Suprapubic skin (tissue), 4 donors: ENCODE measurements around the gene GNAQ. TPM values are rescaled to one million over a fixed set of nuclear protein-coding genes. Genes with fewer than 3 reads are reported as not detected.

Source experiments
- DNase-seq, 2 donors: peaks; one replicate each; pipeline ENCODE4 v3.0.0-alpha.2; 2019; ENCODE audit warnings: low spot score in 2 of 2
- H3K27ac ChIP-seq: fragments of 200-600 bp; sonication (generic); one replicate; pipeline ENCODE4 v1.5.1; 2019
- H3K27me3 ChIP-seq: fragments of 200-600 bp; sonication (generic); one replicate; pipeline ENCODE4 v1.5.1; 2019
- H3K36me3 ChIP-seq: fragments of 200-600 bp; sonication (generic); one replicate; pipeline ENCODE4 v1.5.1; 2019
- H3K4me1 ChIP-seq: fragments of 200-600 bp; sonication (generic); one replicate; pipeline ENCODE4 v1.5.1; 2019
- H3K4me3 ChIP-seq: fragments of 200-600 bp; sonication (generic); one replicate; pipeline ENCODE4 v1.5.1; 2019; ENCODE audit warnings: mild to moderate bottlenecking
- H3K9me3 ChIP-seq: fragments of 200-600 bp; sonication (generic); one replicate; pipeline ENCODE4 v1.5.1; 2019
- EP300 ChIP-seq: sonication (generic); formaldehyde crosslinking; IDR thresholded peaks from one replicate; pipeline ENCODE4 v1.6.1; 2017; ENCODE audit warnings: antibody characterized with exemption
- POLR2A ChIP-seq, 2 donors: fragments of 450-650 bp; IDR thresholded peaks; one replicate each; pipeline ENCODE4 v1.6.1; 2017; ENCODE audit warnings: antibody characterized with exemption in 2 of 2, mild to moderate bottlenecking in 2 of 2, moderate library complexity in 2 of 2
- POLR2AphosphoS5 ChIP-seq, 3 donors: sonication (generic); formaldehyde crosslinking; IDR thresholded peaks; one replicate each; pipeline ENCODE4 v1.6.1; 2017; ENCODE audit warnings: antibody characterized with exemption in 3 of 3
- WGBS: methylation state at CpG from one replicate; pipeline ENCODE4 v1.1.5; 2018; 5-methylcytosine and 5-hydroxymethylcytosine counted together
- total RNA-seq, 4 donors: library from RNA; depleted of rRNA; stranded (reverse); fragments of >200 nt; gene quantifications; one replicate each; pipeline ENCODE4 v1.1.0, GENCODE V29; 2016
- TF ChIP-seq, protein P1 (sequence below), 2 donors: fragments of 200-600 bp in 1 of 2; fragments of 450-650 bp in 1 of 2; sonication (generic) in 1 of 2; IDR thresholded peaks; one replicate each; pipeline ENCODE4 v1.5.1; 2016 to 2019; ENCODE audit warnings: antibody characterized with exemption in 2 of 2, mild to moderate bottlenecking in 1 of 2, moderate library complexity in 1 of 2

Gene GNAQ
- total RNA-seq, 4 donors from 2014 or later, result 16.0 to 29.0 (median 17.7) TPM

DNA sequence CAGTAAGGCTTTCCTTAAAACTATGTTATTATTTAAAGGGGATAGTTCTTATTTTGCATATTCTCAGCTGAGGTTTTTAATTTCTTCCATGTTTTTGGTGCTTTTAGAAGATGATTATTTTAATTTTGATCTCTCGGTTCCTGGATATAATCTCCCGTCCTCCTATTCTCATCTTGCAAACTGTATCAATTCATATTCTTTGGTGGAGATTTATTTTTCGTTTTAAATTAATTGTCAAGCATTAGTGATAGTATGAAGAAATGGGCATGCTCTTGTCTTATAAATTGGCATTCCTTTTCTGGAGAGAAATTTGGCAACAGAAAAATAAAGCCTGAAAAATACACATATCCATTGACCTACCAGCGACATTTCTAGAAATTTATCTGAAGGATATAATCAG is 15.5 kb upstream of the GNAQ start:
- WGBS, result 92% methylated on average over 4 of the region's 4 CpGs
- Histone ChIP-seq H3K4me1 (no peaks in the 10 kb centered on the region), H3K9me3 (no peaks in the 10 kb centered on the region), H3K27me3 (peaks cover 26% of the 10 kb centered on the region), H3K4me3 (no peak overlapping the region), H3K36me3 (no peaks in the 10 kb centered on the region), H3K27ac (no peak overlapping the region)
- TF ChIP-seq, protein P1, sequence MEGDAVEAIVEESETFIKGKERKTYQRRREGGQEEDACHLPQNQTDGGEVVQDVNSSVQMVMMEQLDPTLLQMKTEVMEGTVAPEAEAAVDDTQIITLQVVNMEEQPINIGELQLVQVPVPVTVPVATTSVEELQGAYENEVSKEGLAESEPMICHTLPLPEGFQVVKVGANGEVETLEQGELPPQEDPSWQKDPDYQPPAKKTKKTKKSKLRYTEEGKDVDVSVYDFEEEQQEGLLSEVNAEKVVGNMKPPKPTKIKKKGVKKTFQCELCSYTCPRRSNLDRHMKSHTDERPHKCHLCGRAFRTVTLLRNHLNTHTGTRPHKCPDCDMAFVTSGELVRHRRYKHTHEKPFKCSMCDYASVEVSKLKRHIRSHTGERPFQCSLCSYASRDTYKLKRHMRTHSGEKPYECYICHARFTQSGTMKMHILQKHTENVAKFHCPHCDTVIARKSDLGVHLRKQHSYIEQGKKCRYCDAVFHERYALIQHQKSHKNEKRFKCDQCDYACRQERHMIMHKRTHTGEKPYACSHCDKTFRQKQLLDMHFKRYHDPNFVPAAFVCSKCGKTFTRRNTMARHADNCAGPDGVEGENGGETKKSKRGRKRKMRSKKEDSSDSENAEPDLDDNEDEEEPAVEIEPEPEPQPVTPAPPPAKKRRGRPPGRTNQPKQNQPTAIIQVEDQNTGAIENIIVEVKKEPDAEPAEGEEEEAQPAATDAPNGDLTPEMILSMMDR (IDR thresholded peaks at IDR 0.05), result no peak
- TF ChIP-seq POLR2A (IDR thresholded peaks at IDR 0.05), result no peak
- TF ChIP-seq EP300, result no peak
- no peak for TF ChIP-seq POLR2AphosphoS5 (IDR thresholded peaks at IDR 0.05)
- no peak for DNase-seq

DNA sequence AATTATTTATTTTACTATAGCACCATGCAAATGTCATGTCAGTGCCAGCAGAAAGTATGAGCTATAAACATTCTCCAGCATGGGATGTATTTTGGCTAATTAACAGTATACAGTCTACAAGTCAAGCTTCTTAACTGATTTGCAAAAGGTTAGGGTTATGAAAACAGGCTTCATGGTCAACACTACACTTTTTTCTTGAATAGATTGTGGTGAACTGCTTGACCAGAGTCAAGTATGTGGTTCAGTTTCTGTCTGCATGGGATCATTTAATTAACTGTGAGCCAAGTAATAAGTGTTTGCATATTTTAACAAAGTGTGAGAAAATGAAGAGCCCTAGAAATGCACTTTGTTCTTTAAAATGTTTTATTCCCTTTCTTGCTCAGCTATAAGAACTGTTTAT is 14.5 kb upstream of the GNAQ start:
- H3K4me1 ChIP-seq, result no peaks in the 10 kb centered on the region
- H3K4me3 ChIP-seq, result no peak overlapping the region
- no peak for TF ChIP-seq EP300
- TF ChIP-seq POLR2AphosphoS5 (IDR thresholded peaks at IDR 0.05), result no peak
- no peak for DNase-seq
- H3K27me3 ChIP-seq, result peaks cover 28% of the 10 kb centered on the region
- no peak overlapping the region for H3K27ac ChIP-seq
- H3K36me3 ChIP-seq, result no peaks in the 10 kb centered on the region
- no peaks in the 10 kb centered on the region for H3K9me3 ChIP-seq

- 87% methylated on average over 4 of the region's 4 CpGs for WGBS
- TF ChIP-seq EP300 (no peak), POLR2AphosphoS5 (IDR thresholded peaks at IDR 0.05) (no peak), POLR2A (IDR thresholded peaks at IDR 0.05) (no peak)
- TF ChIP-seq, protein P1 (IDR thresholded peaks at IDR 0.05), result no peak
- no peak for DNase-seq
- Histone ChIP-seq H3K9me3 (no peaks in the 10 kb centered on the region), H3K4me3 (no peak overlapping the region), H3K27ac (no peak overlapping the region), H3K36me3 (no peaks in the 10 kb centered on the region), H3K27me3 (peaks cover 28% of the 10 kb centered on the region), H3K4me1 (no peaks in the 10 kb centered on the region)
Observed at GRCh38 chr9:78044886-78045285, 13.3 kb upstream of the GNAQ start.

DNA sequence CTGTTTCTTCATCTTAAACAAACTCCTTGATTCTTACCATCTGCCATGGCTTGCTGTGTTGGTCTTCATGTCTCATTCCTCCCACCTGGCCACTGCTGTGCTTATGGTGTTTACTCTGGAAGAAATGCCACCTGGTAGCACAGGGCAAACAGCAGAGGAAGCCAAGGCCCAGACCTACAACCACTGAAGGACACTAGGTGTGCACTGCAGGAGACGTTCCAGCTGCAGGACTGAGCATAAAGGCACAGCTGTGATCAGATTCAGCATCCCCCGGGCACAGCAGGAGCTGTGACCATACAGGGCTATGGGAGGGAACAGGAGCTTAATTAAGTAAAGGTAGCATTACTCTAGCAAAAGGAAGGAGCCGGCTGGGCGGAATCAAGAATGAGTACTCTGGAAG is 12.6 kb upstream of the GNAQ start:
- TF ChIP-seq EP300, result no peak
- TF ChIP-seq POLR2A (IDR thresholded peaks at IDR 0.05), result no peak
- Histone ChIP-seq H3K9me3 (no peaks in the 10 kb centered on the region), H3K4me3 (no peak overlapping the region), H3K36me3 (no peaks in the 10 kb centered on the region), H3K27me3 (peaks cover 28% of the 10 kb centered on the region), H3K27ac (no peak overlapping the region), H3K4me1 (no peaks in the 10 kb centered on the region)
- WGBS, result 92% methylated on average over 4 of the region's 4 CpGs
- no peak for DNase-seq

DNA sequence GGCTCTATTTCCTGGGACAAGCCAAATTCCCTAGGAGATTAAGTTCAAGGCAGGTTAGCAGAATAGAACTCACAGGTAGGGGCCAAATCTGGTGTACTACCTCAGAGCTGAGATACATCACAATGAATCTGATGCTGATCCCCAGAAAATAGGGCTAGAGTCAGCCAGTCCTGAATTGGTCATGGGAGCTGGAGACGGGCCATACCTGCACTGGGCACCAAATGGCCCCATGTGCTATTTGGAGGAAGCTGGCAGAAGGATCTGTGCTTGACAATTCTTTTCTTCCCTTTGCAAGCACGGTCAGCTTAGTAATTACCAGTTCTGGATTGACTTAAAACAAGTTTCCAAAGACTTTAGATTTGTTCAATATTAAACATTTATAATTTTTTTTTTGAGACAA is 10.4 kb upstream of the GNAQ start:
- Histone ChIP-seq H3K4me1 (no peaks in the 10 kb centered on the region), H3K36me3 (no peaks in the 10 kb centered on the region), H3K4me3 (no peak overlapping the region), H3K27ac (no peak overlapping the region), H3K9me3 (no peaks in the 10 kb centered on the region), H3K27me3 (peaks cover 20% of the 10 kb centered on the region)
- TF ChIP-seq EP300 (no peak), POLR2AphosphoS5 (IDR thresholded peaks at IDR 0.05) (no peak), POLR2A (IDR thresholded peaks at IDR 0.05) (no peak)
- TF ChIP-seq, protein P1 (IDR thresholded peaks at IDR 0.05), result no peak
- DNase-seq, result no peak
- 94% methylated on average over 2 of the region's 2 CpGs for WGBS

GRCh38 chr9:78040726-78041125 is 9.1 kb upstream of the GNAQ start:
- Histone ChIP-seq H3K4me3 (no peak overlapping the region), H3K27ac (no peak overlapping the region), H3K4me1 (no peaks in the 10 kb centered on the region), H3K27me3 (peaks cover 15% of the 10 kb centered on the region), H3K36me3 (no peaks in the 10 kb centered on the region), H3K9me3 (no peaks in the 10 kb centered on the region)
- TF ChIP-seq EP300 (no peak), POLR2AphosphoS5 (IDR thresholded peaks at IDR 0.05) (no peak), POLR2A (IDR thresholded peaks at IDR 0.05) (no peak)
- 45% methylated on average over 1 of the region's 1 CpG for WGBS
- no peak for DNase-seq

GRCh38 chr9:78038620-78039300 is 7.1 kb upstream of the GNAQ start:
- H3K27ac ChIP-seq, result no peak overlapping the region
- no peak for DNase-seq
- TF ChIP-seq EP300, result no peak
- TF ChIP-seq, protein P1 (IDR thresholded peaks at IDR 0.05), result no peak
- TF ChIP-seq POLR2A (IDR thresholded peaks at IDR 0.05), result no peak
- no peak for TF ChIP-seq POLR2AphosphoS5 (IDR thresholded peaks at IDR 0.05)
- H3K27me3 ChIP-seq, result peaks cover 3% of the 10 kb centered on the region
- H3K9me3 ChIP-seq, result no peaks in the 10 kb centered on the region
- WGBS, result 70% methylated on average over 4 of the region's 4 CpGs
- H3K36me3 ChIP-seq, result no peaks in the 10 kb centered on the region
- H3K4me3 ChIP-seq, result no peak overlapping the region
- peaks cover 12% of the 10 kb centered on the region for H3K4me1 ChIP-seq
